HG03103 (cell line): Measurements from ENCODE around the gene HCN2.
"Not testable (repeated sequence)": the region's sequence is repeated elsewhere in the genome, so short reads cannot be mapped to it uniquely, and the experiment has no call there.

Source experiments
- ATAC-seq: cut with Tn5 transposase; IDR thresholded peaks from one replicate; pipeline ENCODE4 v1.9.1; 2021; ENCODE audit warnings: low read depth; ENCODE audit not compliant: unreplicated experiment

HCN2 gene

GRCh38 chr19:584240-585001, 5.3 kb upstream of the HCN2 start:
- no peak for ATAC-seq

GRCh38 chr19:585146-585545, 4.5 kb upstream of the HCN2 start:
- not testable (repeated sequence) for ATAC-seq

DNA sequence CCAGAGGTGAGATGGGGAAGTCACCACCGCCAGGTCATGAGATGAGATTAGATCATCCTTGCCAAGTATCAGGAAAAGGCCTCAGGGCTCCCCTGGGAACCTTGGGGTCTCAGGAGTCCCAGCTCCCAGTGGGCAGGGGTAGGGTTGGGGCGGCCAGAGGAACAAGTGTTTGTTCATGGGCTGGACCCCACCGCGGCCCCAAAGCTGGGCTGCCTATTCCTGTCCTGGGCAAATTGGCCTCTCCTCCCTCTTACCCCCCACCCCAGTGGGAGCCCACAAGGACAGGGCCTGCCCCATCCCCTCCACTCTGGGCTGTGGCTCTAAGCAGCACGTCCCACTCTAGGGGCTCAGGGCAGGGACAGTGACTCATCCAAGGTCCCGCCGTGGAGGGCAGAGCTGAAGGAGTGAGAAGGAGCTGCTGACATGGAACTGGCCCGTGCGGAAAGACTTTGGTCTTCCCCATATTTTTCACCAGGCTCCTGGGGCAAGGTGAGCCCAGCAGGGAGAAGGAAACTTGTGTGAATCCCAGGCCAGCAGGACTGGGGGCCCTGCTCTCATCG, 4.0 kb upstream of the HCN2 start:
- ATAC-seq, result no peak

- ATAC-seq, result no peak
Observed at GRCh38 chr19:588093-588740, 1.5 kb upstream of the HCN2 start.

- ATAC-seq, result no peak
Observed at GRCh38 chr19:588741-589692, 664 bp upstream of the HCN2 start.

GRCh38 chr19:590396-590745, 690 bp downstream of the HCN2 start:
- no peak for ATAC-seq

DNA sequence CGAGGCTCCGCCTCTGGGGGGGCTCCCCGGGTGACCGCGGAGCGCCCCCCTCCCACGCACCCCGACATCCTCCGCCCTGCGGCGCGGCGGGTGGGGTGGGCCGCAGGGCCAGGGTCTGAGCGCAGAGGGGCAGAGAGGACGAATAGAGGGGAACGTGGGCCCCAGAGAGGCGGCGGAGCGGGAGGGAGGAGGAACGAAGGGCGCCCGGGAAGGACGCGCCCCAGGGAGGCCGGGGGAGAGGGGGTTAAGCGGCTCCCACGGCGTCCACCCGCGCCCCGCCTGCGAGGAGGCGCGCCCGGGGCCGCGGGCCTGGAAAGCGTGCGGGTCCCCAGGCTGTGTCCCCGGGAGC, 1.0 kb downstream of the HCN2 start:
- ATAC-seq, result no peak

- no peak for ATAC-seq
Observed at GRCh38 chr19:591099-591958, 1.6 kb downstream of the HCN2 start.

DNA sequence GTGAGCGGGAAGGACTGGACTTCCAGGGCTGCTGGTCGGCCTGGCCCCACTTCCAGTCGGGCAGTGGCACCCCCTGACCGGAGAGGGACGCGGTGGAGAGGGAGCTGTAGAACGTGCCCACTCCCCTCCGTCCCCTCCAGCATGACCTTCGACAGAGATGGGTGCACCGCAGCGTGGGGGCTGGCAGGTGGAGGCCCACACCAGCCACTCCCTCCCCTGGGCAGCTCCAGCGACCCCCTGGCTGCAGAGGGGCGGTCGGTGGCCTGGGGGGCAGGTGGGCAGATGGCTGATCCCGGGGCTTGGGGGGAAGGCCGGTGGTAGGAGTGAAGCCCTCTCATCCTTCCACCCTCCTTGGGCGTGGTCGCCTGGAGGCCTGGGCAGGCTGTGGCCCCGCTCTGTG, 2.4 kb downstream of the HCN2 start:
- ATAC-seq, result no peak

- no peak for ATAC-seq
Observed at GRCh38 chr19:593055-593454, 3.4 kb downstream of the HCN2 start.

DNA sequence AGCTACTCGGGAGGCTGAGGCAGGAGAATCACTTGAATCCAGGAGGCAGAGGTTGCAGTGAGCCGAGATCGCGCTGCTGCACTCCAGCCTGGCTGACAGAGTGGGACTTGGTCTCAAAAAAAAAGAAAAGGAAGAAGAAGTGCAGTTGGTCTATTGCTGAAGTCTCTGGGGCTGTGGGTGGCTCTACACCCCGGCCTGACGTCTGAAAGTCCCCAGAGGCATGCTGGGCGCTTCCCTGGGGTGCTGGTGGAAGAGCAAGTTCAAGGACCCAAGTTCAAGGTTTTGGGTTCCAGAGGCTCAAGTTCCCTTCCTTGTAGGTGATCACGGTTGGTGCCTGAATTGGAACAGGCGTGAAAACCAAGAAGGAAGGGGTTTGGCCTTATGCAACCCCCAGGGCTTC, 3.8 kb downstream of the HCN2 start:
- ATAC-seq, result no peak

DNA sequence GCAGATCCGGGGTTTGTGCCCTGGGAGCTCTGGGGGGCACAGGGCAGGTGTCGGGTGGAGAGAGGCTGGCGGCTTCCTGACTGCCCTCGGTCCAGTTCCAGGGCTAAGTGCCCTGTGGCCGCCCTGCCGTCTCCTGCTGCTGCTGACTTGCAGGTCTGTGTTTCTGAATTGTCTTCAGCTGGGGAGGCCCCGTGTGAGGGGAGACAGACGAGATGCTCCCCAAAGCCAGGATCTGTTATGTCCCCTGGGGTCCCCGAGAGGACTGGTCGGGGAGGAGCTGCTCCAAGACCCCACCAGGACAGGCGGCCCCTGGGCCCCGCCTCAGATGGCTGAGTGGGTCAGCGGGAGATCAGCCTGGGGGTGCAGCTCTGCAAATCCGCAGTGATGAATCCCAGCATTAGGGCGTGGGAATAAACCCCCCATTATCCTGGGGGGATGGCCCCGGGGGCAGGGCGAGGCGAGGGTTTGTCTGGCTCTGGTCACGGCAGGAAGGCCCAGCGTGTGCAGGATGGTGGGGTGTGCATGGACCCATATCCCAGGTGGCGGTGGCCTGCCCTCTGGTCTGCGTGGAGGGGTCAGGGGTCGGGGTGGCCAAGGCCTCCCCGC, 4.7 kb downstream of the HCN2 start:
- ATAC-seq, result no peak

DNA sequence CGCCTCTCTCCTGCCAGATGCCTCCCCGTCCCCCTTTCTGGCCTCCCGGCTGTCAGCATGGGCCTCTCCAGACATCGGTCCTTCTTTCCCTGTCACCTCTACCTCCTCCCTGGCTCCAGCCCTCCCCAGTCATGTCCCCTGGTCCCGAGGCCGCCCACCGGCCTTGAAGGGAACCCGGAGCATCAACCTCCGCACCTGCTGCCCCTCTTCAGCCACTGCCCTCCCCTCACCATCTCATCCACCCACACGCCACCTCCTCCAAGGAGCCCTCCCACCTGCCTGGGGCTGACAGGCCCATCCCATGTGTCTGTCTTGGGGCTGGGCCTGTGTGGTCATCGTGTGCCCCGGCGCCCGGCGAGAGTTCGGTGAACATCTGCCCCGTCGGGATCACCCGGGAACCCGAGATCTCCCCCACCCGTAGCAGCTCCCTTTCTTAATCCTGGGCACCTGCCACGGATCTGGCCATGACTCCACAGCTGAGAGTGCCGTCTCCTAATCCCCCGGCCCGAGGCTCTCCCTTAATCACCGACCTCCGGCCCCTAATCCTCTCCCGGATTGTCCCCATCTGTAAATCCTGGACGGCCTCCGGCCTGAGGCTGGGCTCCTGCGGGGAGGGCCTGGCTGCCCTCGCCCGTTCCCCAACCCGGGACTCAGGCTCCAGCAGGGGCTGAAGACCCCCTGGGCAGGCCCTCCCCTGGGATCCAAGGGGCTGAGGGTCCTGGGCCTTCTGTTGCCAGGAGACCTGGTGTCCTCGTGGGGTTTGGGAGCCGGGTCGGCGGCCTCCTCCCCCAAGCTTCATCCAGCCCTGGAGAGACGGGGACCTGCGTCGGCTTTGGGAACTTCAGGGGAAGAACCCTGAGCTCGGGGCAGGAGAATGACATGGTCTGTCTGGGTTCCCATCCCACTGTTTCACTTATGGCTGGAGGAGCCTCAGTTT, 5.9 kb downstream of the HCN2 start:
- no peak for ATAC-seq

DNA sequence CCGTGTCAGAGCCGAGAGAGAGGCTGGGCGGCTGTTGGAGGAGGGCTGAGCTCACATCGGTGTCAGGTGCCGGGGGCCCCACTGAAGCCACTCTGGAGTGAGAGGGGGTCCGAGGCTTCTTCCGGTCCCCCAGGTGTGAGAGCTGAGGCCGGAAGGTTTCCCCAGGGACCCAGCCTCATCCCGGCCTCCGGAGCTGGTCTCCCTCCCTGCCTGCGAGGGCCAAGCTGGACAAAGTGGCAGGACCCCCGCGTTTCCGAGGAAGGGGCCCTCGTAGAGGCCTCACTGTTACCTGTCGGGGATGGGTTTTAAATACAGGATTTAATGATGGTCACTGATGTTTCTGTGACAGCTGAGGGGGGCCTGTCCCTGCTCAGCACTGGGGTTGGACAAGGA, 6.6 kb downstream of the HCN2 start:
- no peak for ATAC-seq

DNA sequence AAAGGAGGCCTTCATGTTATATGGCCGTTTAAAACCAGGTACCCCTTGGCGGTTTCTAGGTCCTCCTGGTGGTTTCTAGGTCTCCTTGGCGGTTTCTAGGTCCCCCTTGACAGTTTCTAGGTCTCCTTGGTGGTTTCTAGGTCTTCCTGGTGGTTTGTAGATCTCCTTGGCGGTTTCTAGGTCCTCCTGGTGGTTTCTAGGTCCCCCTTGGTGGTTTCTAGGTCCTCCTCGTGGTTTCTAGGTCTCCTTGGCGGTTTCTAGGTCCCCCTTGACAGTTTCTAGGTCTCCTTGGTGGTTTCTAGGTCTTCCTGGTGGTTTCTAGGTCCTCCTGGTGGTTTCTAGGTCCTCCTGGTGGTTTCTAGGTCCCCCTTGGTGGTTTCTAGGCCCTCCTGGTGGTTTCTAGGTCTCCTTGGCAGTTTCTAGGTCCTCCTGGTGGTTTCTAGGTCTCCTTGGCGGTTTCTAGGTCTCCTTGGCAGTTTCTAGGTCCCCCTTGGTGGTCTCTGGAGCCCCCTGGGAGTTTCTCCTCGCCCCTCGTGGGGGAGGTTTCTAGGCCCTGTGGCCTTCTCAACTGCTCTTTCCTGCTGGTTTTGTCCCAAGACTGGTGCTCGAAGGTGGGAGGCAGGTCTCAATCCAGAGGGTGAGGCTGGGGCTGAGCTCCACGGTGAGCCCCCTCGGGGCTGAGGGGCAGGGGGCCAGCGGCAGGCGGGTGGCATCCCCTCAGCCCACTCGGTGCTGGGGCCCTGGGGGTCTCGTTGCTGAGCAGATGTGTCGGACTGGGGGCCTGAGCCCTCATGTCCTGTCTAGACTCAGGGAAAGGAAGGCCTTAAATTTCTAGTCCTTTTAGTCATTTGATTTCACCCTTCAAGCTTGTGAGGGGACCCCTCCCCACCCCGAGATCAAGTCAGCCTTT, 8.0 kb downstream of the HCN2 start:
- ATAC-seq, result no peak

- ATAC-seq, result no peak
Observed at GRCh38 chr19:601310-601709, 11.6 kb downstream of the HCN2 start.

- no peak for ATAC-seq
Observed at GRCh38 chr19:601790-602189, 12.1 kb downstream of the HCN2 start.
